ENCODE results near the gene SLC16A5.

GRCh38 chr17:75147878-75148546 lies 60.3 kb downstream of the SLC16A5 start:
- TF ChIP-seq SUZ12 (IDR thresholded peaks at IDR 0.05) (no peak), BHLHE40 (IDR thresholded peaks at IDR 0.05; ENCODE audit: borderline replicate concordance) (no peak), NFRKB (IDR thresholded peaks at IDR 0.05) (no peak), SP1 (IDR thresholded peaks at IDR 0.05) (no peak), FOXM1 (IDR thresholded peaks at IDR 0.05; ENCODE audit: borderline replicate concordance) (no peak), ELF4 (IDR thresholded peaks at IDR 0.05) (no peak), TARDBP (IDR thresholded peaks at IDR 0.05) (no peak), FOXA1 (IDR thresholded peaks at IDR 0.05) (no peak), FOXK2 (IDR thresholded peaks at IDR 0.05) (no peak), HDGF (IDR thresholded peaks at IDR 0.05; ENCODE audit: borderline replicate concordance) (no peak), ARNT (IDR thresholded peaks at IDR 0.05) (no peak), L3MBTL2 (conservative IDR thresholded peaks at IDR 0.05) (no peak)

All from HEK293T (cell line).